A673 (cell line): ENCODE data around the gene MEG3.

Experiments used
- EZH2 ChIP-seq: fragments of 200-600 bp; sonication (generic); IDR thresholded peaks from 2 replicates; pipeline ENCODE4 v1.6.1; 2017; ENCODE audit warnings: borderline replicate concordance, low read depth, mild to moderate bottlenecking, mixed read lengths, antibody characterized with exemption, low read length; ENCODE audit not compliant: poor library complexity, severe bottlenecking
- TF ChIP-seq, protein P1 (sequence below): fragments of 300-800, 200-600 bp; sonication (generic); conservative IDR thresholded peaks from 2 replicates; pipeline ENCODE4 v1.5.1; 2017; ENCODE audit warnings: low read depth, mild to moderate bottlenecking, antibody characterized with exemption, low read length, moderate library complexity, mixed read lengths

DNA sequence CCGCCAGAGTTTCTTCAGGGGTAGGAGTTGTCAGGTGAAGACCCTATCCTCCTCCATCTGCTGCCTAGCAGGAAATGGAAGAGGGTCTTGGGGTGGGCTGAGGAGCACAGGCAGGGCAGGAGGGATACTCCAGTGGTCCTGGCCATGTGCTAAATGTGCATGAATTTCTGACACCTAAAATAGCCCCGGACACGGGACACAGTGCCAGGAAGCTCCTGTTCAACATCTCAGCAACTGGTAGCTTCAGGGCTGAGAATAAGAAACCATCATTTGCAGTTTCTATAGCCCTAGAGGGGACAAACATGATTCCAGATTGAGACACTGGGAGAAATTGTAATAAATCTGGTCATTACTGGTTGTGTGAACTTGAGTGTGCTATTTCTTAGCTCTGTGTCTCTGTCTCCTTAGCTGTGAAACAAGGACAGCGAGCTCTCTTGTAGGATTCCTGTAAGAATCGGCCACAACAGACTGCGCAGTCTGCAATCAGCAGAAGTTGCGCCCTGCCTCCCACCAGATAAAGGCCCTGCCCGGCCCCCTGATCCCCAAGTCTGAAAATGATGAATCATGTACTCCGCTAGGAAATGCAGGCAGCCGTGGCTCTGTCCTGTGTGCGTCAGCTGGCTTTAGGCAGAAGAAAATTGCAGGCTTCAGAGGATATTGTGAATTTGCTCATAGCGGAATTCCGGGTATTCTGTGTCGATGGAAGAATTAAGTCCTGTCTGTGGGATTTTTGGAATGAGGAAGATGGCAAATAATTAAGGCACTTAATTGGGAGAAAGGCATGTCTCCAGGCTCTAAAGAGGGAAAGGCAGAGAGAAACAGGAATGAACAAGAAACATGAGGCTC is 35.2 kb upstream of the MEG3 start:
- TF ChIP-seq, protein P1, sequence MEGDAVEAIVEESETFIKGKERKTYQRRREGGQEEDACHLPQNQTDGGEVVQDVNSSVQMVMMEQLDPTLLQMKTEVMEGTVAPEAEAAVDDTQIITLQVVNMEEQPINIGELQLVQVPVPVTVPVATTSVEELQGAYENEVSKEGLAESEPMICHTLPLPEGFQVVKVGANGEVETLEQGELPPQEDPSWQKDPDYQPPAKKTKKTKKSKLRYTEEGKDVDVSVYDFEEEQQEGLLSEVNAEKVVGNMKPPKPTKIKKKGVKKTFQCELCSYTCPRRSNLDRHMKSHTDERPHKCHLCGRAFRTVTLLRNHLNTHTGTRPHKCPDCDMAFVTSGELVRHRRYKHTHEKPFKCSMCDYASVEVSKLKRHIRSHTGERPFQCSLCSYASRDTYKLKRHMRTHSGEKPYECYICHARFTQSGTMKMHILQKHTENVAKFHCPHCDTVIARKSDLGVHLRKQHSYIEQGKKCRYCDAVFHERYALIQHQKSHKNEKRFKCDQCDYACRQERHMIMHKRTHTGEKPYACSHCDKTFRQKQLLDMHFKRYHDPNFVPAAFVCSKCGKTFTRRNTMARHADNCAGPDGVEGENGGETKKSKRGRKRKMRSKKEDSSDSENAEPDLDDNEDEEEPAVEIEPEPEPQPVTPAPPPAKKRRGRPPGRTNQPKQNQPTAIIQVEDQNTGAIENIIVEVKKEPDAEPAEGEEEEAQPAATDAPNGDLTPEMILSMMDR = no peak
- TF ChIP-seq EZH2 = no peak
